Measurements from ENCODE around the gene ZFP92.

The ZFP92 gene

DNA sequence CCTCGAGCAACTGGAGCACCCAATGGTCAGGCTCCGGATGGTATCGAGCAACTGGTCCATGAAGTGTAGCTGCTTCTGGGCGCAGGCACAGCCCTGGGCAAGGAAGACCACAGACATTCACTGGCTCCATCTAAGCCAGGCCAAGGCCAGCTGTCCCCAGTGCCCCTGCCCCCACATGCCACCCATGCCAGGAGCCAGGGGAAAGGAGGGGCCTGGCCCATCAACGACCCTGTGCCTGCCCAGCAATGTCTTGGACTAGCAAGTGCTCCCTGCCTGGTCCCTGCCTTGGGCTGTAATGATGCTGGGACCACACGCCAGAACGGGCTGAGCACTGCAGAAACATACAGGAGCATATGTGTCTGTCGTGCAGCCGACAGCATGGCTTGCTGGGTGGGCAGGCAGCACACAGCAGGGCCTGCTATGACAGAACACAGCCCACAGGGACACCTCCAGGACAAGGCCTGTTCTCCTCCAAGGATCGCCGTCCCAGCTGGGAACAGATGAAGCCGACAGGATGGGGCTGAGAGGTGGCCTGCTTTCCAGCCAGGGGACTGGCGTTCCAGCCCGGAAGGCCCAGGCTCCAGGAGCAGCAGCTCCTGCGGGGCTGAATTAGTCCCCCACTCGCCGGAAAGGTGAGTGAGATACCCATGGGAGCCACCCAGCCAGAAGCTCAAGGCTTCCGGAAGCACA lies 46.0 kb downstream of the ZFP92 start:
- no peak for DNase-seq (ENCODE audit: low spot score)
- H3K4me3 ChIP-seq, result no peak overlapping the region
- TF ChIP-seq, protein P1, sequence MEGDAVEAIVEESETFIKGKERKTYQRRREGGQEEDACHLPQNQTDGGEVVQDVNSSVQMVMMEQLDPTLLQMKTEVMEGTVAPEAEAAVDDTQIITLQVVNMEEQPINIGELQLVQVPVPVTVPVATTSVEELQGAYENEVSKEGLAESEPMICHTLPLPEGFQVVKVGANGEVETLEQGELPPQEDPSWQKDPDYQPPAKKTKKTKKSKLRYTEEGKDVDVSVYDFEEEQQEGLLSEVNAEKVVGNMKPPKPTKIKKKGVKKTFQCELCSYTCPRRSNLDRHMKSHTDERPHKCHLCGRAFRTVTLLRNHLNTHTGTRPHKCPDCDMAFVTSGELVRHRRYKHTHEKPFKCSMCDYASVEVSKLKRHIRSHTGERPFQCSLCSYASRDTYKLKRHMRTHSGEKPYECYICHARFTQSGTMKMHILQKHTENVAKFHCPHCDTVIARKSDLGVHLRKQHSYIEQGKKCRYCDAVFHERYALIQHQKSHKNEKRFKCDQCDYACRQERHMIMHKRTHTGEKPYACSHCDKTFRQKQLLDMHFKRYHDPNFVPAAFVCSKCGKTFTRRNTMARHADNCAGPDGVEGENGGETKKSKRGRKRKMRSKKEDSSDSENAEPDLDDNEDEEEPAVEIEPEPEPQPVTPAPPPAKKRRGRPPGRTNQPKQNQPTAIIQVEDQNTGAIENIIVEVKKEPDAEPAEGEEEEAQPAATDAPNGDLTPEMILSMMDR (IDR thresholded peaks at IDR 0.05), result no peak
- no peak overlapping the region for H3K27ac ChIP-seq

DNA sequence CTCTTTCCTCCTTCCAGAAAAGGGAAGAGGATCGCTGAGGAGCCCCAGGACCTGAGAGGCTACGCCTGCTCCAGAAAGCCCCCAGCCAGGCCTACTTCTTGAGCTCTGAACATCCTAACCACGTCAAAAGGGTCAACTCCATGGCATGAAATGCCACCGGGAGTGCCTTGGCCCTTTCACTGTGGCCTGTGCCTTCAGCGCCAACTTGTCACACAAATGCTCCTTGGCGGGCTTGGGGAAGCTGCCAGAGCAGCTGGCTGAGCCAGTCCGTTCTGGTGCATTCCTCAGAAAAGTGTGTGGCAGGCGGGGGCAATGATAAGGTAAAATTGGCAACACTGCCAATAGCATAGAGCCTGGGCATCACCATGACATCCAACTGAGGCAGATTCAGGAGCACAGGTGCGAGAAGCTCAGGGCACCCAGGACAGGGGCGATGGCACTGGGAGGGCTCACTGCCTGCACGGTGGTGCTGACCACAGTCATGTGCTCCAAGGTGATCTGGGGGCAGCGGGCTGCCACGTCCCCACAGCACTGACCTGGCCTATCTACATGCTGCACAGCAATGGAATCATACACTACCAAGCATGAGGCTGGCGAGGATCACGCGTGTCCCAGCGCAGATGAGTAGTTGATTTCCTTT lies 46.7 kb downstream of the ZFP92 start:
- DNase-seq (ENCODE audit: low spot score), result no peak
- H3K4me3 ChIP-seq, result no peak overlapping the region
- TF ChIP-seq, protein P1 (IDR thresholded peaks at IDR 0.05), result no peak
- no peak overlapping the region for H3K27ac ChIP-seq

DNA sequence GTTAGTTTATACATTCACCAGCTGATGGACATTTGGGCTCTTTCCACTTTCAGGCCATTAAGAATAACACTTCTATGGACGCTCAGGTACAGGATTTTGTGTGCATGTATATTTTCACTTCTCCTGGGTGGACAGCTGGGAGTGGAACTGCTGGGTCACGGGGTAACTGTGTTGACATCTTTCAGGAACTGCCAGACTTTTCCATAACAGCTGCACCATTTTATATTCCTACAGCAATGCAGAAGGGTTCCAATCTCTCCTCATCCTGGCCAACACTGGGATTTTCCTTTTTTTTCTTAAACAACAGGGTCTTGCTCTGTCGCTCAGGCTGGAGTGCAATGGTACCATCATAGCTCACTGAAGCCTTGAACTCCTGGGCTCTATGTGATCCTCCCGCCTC lies 47.2 kb downstream of the ZFP92 start:
- DNase-seq (ENCODE audit: low spot score), result no peak
- TF ChIP-seq, protein P1 (IDR thresholded peaks at IDR 0.05), result no peak
- H3K27ac ChIP-seq, result no peak overlapping the region
- H3K4me3 ChIP-seq, result no peak overlapping the region

DNA sequence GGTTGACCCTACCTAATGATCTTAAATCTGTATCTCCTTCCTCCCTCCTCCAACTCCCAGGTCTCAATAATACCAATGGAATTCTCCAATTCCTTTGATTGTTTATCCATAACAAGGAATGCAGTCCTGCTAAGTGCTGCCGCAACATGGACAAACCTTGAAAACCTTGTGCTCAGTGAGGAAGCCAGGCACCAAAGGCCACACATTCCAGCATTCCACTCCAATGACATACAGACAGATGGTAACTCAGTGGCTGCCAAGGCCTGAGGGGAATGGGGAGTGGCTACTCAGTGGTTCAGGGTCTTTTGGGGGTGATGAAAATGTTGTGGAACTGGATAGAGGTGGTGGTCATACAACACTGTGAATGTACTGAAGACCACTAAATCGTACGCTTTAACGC lies 48.7 kb downstream of the ZFP92 start:
- TF ChIP-seq, protein P1 (IDR thresholded peaks at IDR 0.05), result no peak
- DNase-seq (ENCODE audit: low spot score), result no peak
- Histone ChIP-seq H3K4me3 (no peak overlapping the region), H3K27ac (no peak overlapping the region)

DNA sequence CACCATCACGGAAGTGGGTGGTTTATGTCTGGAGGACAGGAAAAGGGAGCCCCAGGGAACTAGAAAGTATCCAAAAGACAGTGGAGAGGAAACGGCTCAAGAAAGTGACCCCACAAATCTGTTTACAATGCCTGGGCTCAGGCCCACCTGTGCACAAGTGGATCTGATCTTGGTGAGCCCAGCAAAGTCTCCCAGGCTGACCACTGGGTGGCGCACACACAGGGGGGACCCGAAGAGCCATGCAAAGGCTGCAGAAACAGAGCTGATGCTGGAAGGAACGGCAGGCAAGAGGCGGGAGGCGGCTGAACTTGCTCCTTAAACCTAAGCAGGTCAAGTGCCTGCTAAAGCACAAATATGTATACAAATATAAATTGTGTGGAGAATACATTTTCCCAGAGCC lies 49.6 kb downstream of the ZFP92 start:
- no peak for DNase-seq (ENCODE audit: low spot score)
- H3K4me3 ChIP-seq, result no peak overlapping the region
- TF ChIP-seq, protein P1 (IDR thresholded peaks at IDR 0.05), result no peak
- H3K27ac ChIP-seq, result no peak overlapping the region
